AG04450 (cell line): ENCODE results near the gene MATN4. TPM values are rescaled to one million over a fixed set of nuclear protein-coding genes. Genes with fewer than 3 reads are reported as not detected.

Source experiments
- CTCF ChIA-PET: fragments of 300-600, 350-600 bp; formaldehyde crosslinking; extraction: SDS; loops from one replicate; lab custom pipeline; 2022; ENCODE audit warnings: antibody characterized with exemption, inconsistent platforms; lab: Charles Lee
- POLR2A ChIA-PET: fragments of 350-600 bp; formaldehyde crosslinking; extraction: SDS; loops from one replicate; lab custom pipeline; 2021; ENCODE audit warnings: antibody characterized with exemption, inconsistent platforms; lab: Yijun Ruan, JAX
- DNase-seq: peaks from one replicate; pipeline ENCODE4 v3.0.0-alpha.2; 2011; ENCODE audit warnings: low read depth, low spot score
- H3K27ac ChIP-seq: one replicate; pipeline ENCODE4 v1.5.1; 2012; ENCODE audit warnings: low read depth, low read length, control low read depth
- H3K27me3 ChIP-seq: one replicate; pipeline ENCODE4 v1.6.0; 2012; ENCODE audit warnings: low read length; ENCODE audit not compliant: control insufficient read depth, insufficient read depth
- H3K4me3 ChIP-seq: 2 replicates; pipeline ENCODE4 v1.5.1; 2011; ENCODE audit warnings: mild to moderate bottlenecking, low read depth, low read length, control low read depth
- H3K9me3 ChIP-seq: 2 replicates; pipeline ENCODE4 v1.5.1; 2012; ENCODE audit warnings: low read length; ENCODE audit not compliant: control insufficient read depth, insufficient read depth
- CTCF ChIP-seq: IDR thresholded peaks from 2 replicates; pipeline ENCODE4 v1.5.1; 2011; ENCODE audit warnings: low read depth, low read length, control low read depth, inconsistent platforms
- polyA plus RNA-seq: library from polyadenylated mRNA; depleted of rRNA; stranded (reverse); fragments of >200 nt; gene quantifications from 2 replicates; pipeline ENCODE4 v1.2.3, GENCODE V29; 2011

Gene MATN4
- polyA plus RNA-seq, 1 experiment, result not detected

DNA sequence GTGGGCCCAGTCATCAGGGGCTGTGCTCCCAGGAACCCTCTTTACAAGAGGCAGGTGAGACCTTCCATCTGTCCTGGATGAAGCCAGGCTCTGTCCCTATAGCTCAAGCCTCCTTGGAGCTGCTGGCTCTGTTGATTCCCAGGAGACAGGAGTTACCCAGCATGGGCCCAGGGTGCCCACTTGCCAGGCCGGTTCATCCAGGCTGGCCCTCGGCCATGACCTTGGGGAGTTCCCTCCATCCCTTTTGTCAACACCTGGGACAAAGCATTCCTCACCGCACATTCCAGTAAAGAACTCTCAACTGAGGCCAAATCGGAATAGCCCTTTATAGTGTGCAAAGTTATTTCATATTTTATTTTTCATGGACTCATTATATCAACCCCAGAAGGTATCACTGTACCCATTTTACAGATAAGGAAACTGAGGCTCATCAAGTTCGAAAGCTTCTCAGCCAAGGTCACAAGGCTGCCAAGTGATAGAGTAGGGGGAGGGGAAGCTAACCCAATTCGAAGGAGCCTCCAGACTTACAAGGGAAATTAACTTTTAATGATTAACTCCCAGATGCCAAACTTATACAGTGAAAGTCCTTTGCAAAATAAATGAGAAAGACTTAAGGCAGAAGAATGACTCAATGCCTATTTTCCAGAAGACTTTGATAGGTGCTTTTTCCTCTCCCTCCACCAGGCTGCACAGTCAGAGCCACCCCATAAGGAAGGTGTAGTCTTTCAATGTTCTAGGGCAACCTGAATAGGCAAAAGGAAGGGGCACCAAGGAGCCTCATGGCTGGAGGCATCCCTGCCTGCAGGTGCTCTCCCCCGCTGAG lies 21.6 kb upstream of the MATN4 start:
- Histone ChIP-seq H3K4me3 (no peak overlapping the region), H3K9me3 (no peaks in the 10 kb centered on the region), H3K27me3 (no peaks in the 10 kb centered on the region), H3K27ac (no peak overlapping the region)
- no peak for DNase-seq
- peak; percentile 18; the same call in 1 of the 2 replicates for TF ChIP-seq CTCF
- ChIA-PET CTCF (interaction anchor here (1.1 to 1.6 kb wide), 2 partner anchors 18 to 107 kb away, joined by 3 to 8 read pairs; no protein-coding TSS in a partner anchor), POLR2A (interaction anchor here (0.6 to 0.8 kb wide), 3 partner anchors 8 to 641 kb away, joined by 3 to 11 read pairs (median 4); partner anchors contain the start of gene SYS1)

- DNase-seq, result no peak
- POLR2A ChIA-PET, result interaction anchor here (0.6 kb wide), 1 partner anchor 209 kb away, joined by 4 read pairs; no protein-coding TSS in a partner anchor
Observed at GRCh38 chr20:45328451-45328850, 20.4 kb upstream of the MATN4 start.

GRCh38 chr20:45325371-45325770 lies 17.3 kb upstream of the MATN4 start:
- peak overlapping the region; percentile 11 for H3K27ac ChIP-seq
- ChIA-PET CTCF (interaction anchor here (0.8 to 3.0 kb wide), 7 partner anchors 10 to 446 kb away, joined by 3 to 28 read pairs (median 4); no protein-coding TSS in a partner anchor), POLR2A (no interaction called here)
- no peak for TF ChIP-seq CTCF
- no peaks in the 10 kb centered on the region for H3K27me3 ChIP-seq
- DNase-seq, result no peak
- no peaks in the 10 kb centered on the region for H3K9me3 ChIP-seq
- H3K4me3 ChIP-seq, result no peak overlapping the region

More at GRCh38 chr20:45328451-45328850, 20.4 kb upstream of the MATN4 start:
- Histone ChIP-seq H3K4me3 (no peak overlapping the region), H3K27ac (peak overlapping the region; percentile 3), H3K27me3 (no peaks in the 10 kb centered on the region), H3K9me3 (no peaks in the 10 kb centered on the region)
- CTCF ChIA-PET, result interaction anchor here (0.5 to 2.2 kb wide), 4 partner anchors 10 to 108 kb away, joined by 3 to 11 read pairs (median 6); partner anchors contain the start of gene SYS1
- TF ChIP-seq CTCF, result no peak

- Histone ChIP-seq H3K27me3 (no peaks in the 10 kb centered on the region), H3K9me3 (no peaks in the 10 kb centered on the region), H3K27ac (peak overlapping the region; percentile 31), H3K4me3 (no peak overlapping the region)
- ChIA-PET POLR2A (interaction anchor here (0.6 to 1.9 kb wide), 5 partner anchors 21 to 434 kb away, joined by 3 to 7 read pairs (median 5); no protein-coding TSS in a partner anchor), CTCF (interaction anchor here (2.2 to 2.3 kb wide), 2 partner anchors 113 to 447 kb away, joined by 12 to 19 read pairs; no protein-coding TSS in a partner anchor)
- no peak for TF ChIP-seq CTCF
- DNase-seq, result no peak
Observed at GRCh38 chr20:45323731-45324130, 15.6 kb upstream of the MATN4 start.
